Left colon (tissue), 2 donors: ENCODE data around the gene DPYSL4. TPM values are rescaled to one million over a fixed set of nuclear protein-coding genes. Genes with fewer than 3 reads are reported as not detected.
"Not testable (repeated sequence)": the region's sequence is repeated elsewhere in the genome, so short reads cannot be mapped to it uniquely, and the experiment has no call there.

ENCODE experiments used
- ATAC-seq: fragments of 200-7000 bp; cut with Tn5 transposase; one replicate; pipeline ENCODE4 v1.9.1; 2020; ENCODE audit warnings: mild to moderate bottlenecking, moderate library complexity
- DNase-seq, 2 donors: peaks; one replicate each; pipeline ENCODE4 v3.0.0-alpha.2; 2020
- intact Hi-C, 2 donors: fragments of 100-400 bp; cut with DNase I in 1 of 2; cut with micrococcal nuclease in 1 of 2; formaldehyde crosslinking; loops; one replicate each; pipeline versions ENCODE4 v1.11.2 to v1.14.0; 2022; cut with DNase I, micrococcal nuclease
- total RNA-seq, 2 donors: library from RNA; stranded (reverse); fragmentation: NEBNext Ultra II Directional; extraction: Animal tissue kit (Norgen Biotek cat#: 25700); gene quantifications; one replicate each; pipeline ENCODE4 v1.2.1, GENCODE V29; 2021
- donor health status: DM: no; HTN: no; CAD: no.
- donor health status: DM: yes; HTN: yes; CAD: no.

DPYSL4 gene
- total RNA-seq, 2 donors from 2014 or later: 0.45 TPM; not detected in 1

GRCh38 chr10:132209978-132210530 is 23.3 kb downstream of the DPYSL4 start:
- no peak for DNase-seq
- no peak for ATAC-seq
- intact Hi-C loops: no loop called here

GRCh38 chr10:132210766-132211165 is 24.0 kb downstream of the DPYSL4 start:
- DNase-seq (no peak), ATAC-seq (no peak)
- intact Hi-C loops: no loop called here

- intact Hi-C loops: no loop called here
- no peak for DNase-seq
- ATAC-seq: no peak
These were observed 24.5 kb downstream of the DPYSL4 start for GRCh38 chr10:132211246-132211645.

GRCh38 chr10:132212816-132213215 is 26.1 kb downstream of the DPYSL4 start:
- intact Hi-C loops: no loop called here
- ATAC-seq (no peak), DNase-seq (no peak)

DNA sequence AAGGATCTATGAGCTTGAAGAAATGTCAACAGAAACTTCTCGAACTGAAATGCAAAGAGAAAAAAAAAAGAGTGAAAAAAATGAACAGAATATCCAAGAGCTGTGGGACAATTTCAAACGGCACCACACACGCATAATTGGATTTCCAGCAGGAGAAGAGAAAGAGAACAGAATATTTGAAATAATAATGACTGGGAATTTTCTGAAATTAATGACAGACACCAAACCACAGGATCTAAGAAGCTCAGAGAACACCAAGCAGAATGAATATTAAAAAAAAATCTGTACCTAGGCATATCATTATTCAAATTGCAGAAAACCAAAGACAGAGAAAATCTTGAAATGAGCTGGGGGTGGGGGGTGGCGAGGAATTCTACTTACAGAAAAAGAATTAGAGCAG is 27.2 kb downstream of the DPYSL4 start:
- intact Hi-C loops: no loop called here
- no peak for ATAC-seq
- no peak for DNase-seq

GRCh38 chr10:132216441-132216840 is 29.7 kb downstream of the DPYSL4 start:
- intact Hi-C loops, DNase-seq, ATAC-seq: not testable (repeated sequence)

DNA sequence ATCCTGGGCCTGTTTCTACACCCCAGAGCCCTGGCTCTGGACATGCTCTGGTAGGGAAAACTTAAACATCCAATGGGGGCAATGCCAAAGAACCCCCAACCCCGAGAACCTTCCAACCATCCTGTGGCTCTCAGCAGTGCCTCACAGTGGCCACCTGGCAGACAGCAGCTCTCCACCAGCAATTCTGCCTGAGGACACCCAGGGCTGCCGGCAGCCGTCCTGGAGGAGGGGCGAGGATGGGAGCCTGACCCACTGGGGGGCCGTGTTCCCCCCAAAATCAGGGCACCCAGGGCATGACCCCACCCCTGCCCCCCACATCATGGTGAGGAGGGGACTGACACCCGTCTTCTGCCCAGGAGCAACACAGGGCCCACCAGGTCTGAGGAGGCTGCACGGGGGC is 32.7 kb downstream of the DPYSL4 start:
- intact Hi-C loops: no loop called here
- no peak for ATAC-seq

GRCh38 chr10:132220061-132220460 is 33.3 kb downstream of the DPYSL4 start:
- ATAC-seq: no peak
- intact Hi-C loops: loop anchor here in 1 of 2 donors (5.0 kb wide), 1 partner anchor 132 kb away; no protein-coding TSS in a partner anchor
- DNase-seq: no peak

More for the DNA sequence above, 32.7 kb downstream of the DPYSL4 start:
- no peak for DNase-seq

DNA sequence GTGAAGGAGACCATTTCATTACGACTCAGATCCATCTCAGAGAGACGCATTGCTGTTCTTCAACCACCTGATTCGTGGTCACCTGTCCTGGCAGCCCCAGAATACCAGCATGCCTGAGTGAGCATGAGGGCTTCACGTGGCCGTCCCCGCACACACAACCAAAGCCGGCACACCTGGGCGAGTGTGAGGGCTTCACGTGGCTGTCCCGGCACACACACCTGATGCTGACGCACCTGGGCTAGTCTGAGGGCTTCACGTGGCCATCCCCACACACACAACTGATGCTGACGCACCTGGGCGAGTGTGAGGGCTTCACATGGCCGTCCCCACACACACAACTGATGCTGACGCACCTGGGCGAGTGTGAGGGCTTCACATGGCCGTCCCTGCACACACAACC is 34.2 kb downstream of the DPYSL4 start:
- DNase-seq, ATAC-seq: not testable (repeated sequence)
- intact Hi-C loops: loop anchor here in 1 of 2 donors (5.0 kb wide), 1 partner anchor 131 kb away; no protein-coding TSS in a partner anchor

DNA sequence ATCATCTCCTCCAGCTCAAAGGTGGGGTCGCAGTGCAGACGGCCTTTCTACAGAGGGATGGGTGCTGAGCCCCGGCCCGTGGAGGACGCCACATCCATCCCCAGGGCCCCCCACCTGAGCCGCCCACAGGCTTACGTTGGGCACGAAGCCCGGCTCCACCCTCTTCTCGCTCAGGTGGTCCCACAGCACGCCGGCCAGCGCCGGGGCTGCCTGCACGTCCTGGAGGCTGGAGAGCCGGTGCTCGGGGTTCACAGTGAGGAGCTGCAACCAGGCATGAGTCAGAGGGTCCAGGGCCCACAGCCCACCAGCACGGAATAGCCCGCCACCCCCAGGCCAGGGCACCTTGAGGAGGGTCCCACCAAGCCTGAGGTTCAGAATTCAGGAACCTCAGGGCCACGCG is 36.0 kb downstream of the DPYSL4 start:
- intact Hi-C loops: loop anchor here in 1 of 2 donors (5.0 kb wide), 1 partner anchor 130 kb away; no protein-coding TSS in a partner anchor
- ATAC-seq (no peak), DNase-seq (no peak)

GRCh38 chr10:132223156-132223590 is 36.4 kb downstream of the DPYSL4 start:
- intact Hi-C loops: loop anchor here in 1 of 2 donors (5.0 kb wide), 1 partner anchor 129 kb away; no protein-coding TSS in a partner anchor
- ATAC-seq: peak; percentile 99
- peak; percentile 69 to 83 for DNase-seq

- intact Hi-C loops: loop anchor here in 1 of 2 donors (5.0 kb wide), 1 partner anchor 129 kb away; no protein-coding TSS in a partner anchor
- DNase-seq: no peak
- peak; percentile 7 for ATAC-seq
These were observed 37.0 kb downstream of the DPYSL4 start for GRCh38 chr10:132223611-132224342.

DNA sequence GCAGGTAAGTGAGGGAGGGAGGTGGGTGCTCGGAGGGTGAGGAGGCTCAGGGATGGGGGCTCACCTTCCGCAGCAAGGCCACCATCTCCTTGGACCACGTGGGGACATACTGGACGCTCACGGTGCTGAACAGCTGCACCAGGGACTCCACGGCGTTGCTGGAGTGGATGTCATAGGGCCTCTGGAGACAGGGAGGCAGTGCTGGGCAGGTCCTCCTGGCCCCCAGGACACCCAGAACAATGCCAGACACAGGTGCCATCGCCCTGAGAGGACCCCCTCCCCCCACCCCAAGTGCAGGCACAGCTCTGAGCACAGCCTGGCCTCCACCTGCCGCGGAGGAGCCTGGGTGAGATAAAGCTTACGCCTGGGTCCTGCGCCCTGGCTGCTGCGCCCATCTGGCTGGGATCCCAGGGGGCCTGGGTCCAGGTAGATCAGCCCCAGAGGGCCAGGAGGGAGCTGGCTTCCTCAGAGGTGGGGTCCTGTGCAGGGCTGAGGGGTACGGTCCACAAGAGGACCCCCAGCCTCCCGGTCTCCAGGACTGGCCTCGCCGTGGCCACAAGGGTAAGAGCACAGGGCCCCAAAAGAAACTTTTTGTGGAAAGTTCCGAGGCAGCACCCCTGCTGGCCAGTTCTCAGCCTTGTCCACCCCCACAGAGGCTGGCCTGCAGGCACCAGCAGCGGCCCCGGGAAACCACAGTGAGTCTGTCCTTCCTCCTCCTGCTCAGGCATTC is 37.8 kb downstream of the DPYSL4 start:
- intact Hi-C loops: loop anchor here in 1 of 2 donors (5.0 kb wide), 1 partner anchor 128 kb away; no protein-coding TSS in a partner anchor
- DNase-seq (no peak), ATAC-seq (no peak)

DNA sequence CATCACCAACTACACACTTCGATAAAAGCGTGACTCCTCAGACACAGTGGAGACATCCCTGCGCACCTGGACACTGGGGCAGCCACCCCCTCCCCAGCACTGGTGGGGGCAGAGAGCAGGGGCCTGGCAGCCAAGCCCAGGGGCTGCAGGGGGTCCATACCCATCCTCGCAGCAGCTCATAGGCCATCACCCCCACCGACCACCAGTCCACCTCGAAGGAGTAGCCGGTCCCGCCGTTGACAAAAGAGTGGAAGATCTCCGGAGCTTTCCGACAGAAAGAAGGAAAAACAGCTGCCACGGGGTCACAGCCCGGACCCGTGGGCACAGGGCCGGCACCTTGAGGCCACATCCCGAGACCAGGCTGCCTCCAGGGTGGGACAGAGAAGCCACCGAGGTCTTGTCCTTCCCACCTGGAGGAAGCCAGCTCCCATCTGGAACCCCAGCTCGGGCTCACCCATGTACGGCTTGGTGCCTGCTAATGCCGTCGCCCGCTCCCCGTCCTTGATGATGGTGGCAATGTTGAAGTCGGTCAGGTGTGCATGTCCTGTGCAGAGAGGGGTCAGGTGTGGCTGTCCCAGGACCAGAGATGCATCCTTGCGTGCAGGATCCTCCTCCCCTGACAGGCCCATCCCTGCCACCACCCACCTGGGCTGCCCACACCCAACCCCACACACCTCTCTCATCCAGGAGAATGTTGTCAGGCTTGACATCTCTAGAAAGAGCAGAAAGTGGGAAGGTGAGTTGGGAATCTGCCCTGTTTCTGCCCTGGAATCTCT is 38.5 kb downstream of the DPYSL4 start:
- intact Hi-C loops: no loop called here
- ATAC-seq: no peak
- no peak for DNase-seq

DNA sequence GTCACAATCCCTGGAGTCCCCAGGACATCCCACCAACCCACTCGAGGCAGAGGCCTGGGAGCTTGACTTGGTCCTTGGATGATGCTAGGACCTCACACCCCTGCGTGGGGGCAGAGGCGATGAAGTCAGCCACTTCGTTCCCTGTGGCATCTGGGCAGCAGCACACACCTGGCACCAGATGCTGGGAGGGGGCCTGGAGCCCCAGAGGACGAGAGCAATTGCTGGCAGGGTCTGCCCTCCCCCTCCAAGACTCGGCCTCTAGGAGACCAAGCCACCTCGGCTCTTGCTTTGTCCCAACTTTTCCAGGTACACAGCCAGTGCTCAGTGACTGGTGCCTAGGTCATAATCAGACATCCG is 39.1 kb downstream of the DPYSL4 start:
- DNase-seq (no peak), ATAC-seq (no peak)
- intact Hi-C loops: no loop called here

GRCh38 chr10:132226586-132227405 is 40.0 kb downstream of the DPYSL4 start:
- DNase-seq (no peak), ATAC-seq (no peak)
- intact Hi-C loops: no loop called here

GRCh38 chr10:132227851-132228390 is 41.2 kb downstream of the DPYSL4 start:
- intact Hi-C loops: no loop called here
- DNase-seq: no peak
- ATAC-seq: no peak

GRCh38 chr10:132228616-132229015 is 41.9 kb downstream of the DPYSL4 start:
- intact Hi-C loops: no loop called here
- DNase-seq (no peak), ATAC-seq (no peak)
